Neural progenitor cell (in vitro differentiated cells): ENCODE measurements around the gene KRTDAP.

Source experiments
- EZH2 ChIP-seq: fragments of 200-600 bp; sonication (generic); IDR thresholded peaks from 2 replicates; pipeline ENCODE4 v1.6.1; 2017; ENCODE audit warnings: antibody characterized with exemption, mild to moderate bottlenecking, moderate library complexity
- EZH2phosphoT487 ChIP-seq: fragments of 200-600 bp; sonication (generic); IDR thresholded peaks from 2 replicates; pipeline ENCODE4 v1.6.1; 2017; ENCODE audit warnings: antibody characterized with exemption

DNA sequence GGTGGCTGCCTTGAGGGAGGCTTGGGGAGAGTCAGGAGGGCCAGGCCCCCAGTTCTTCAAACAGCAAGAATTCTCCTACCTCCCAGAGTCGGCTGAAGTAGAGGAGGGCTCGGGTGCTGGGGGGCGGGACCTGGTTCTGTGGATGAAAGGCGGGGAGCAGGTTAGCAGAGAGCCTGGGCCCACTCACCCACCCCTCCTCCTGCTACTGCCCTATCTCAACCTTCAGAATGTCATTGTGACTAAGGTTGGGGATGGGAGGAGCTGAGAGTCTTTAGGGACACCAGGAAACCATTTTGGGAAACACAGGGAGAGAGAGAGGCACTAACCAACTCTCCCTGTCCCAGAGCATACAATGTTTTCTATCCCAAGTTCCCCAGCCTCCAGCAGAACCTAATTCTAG, 12.5 kb upstream of the KRTDAP start:
- TF ChIP-seq EZH2phosphoT487 = no peak
- no peak for TF ChIP-seq EZH2
